ENCODE data around the gene UGT1A3. TPM values are rescaled to one million over a fixed set of nuclear protein-coding genes. Genes with fewer than 3 reads are reported as not detected.

UGT1A3 gene
- total RNA-seq, 6 experiments from 2014 or later: not detected

DNA sequence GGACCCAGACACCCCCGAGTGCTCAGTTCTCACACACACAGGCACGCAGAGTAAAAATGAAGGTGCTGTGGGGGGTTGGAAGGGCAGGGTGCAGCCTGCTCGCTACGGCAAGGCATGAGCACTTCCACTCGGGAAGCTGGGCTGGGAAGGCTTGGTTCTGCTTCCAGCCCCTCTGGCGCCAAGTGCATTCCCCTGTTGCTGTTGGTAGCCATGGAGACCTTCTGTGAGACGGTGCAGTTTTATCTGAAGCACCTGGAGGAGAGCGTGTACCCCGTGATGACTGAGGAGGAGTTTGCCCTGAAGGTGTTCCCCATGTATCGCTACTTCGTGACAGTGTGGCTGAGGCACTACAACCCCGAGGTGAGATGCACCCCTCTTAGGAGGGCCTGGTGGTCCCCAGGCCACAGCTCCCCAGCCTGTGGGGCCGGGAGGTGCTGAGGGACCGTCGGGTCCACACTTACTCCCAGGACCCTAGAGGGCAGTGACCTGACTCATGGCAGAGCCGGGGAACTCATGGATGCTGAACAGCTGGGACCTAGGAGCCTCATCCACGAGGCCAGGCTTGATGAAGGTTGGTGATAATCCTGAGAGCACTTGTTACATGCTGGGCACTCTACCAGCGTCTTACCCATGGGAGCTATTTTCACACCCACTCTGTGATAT is 64.8 kb downstream of the UGT1A3 start:
- no peaks in the 10 kb centered on the region; the same call in 1 of the 2 replicates for H3K36me3 Mint-ChIP-seq (ENCODE audit: low read depth)
- H3K27ac Mint-ChIP-seq: no peak overlapping the region
- TF ChIP-seq, protein P1, sequence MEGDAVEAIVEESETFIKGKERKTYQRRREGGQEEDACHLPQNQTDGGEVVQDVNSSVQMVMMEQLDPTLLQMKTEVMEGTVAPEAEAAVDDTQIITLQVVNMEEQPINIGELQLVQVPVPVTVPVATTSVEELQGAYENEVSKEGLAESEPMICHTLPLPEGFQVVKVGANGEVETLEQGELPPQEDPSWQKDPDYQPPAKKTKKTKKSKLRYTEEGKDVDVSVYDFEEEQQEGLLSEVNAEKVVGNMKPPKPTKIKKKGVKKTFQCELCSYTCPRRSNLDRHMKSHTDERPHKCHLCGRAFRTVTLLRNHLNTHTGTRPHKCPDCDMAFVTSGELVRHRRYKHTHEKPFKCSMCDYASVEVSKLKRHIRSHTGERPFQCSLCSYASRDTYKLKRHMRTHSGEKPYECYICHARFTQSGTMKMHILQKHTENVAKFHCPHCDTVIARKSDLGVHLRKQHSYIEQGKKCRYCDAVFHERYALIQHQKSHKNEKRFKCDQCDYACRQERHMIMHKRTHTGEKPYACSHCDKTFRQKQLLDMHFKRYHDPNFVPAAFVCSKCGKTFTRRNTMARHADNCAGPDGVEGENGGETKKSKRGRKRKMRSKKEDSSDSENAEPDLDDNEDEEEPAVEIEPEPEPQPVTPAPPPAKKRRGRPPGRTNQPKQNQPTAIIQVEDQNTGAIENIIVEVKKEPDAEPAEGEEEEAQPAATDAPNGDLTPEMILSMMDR (IDR thresholded peaks at IDR 0.05): no peak
- no peak overlapping the region for H3K4me3 Mint-ChIP-seq
- H3K4me1 Mint-ChIP-seq (ENCODE audit: low read depth): no peaks in the 10 kb centered on the region
- peaks cover 5% of the 10 kb centered on the region for H3K27me3 Mint-ChIP-seq (ENCODE audit: insufficient read depth)
- peaks cover 28% of the 10 kb centered on the region for H3K9me3 Mint-ChIP-seq
- no peak for DNase-seq

GRCh38 chr2:233794128-233794658 is 65.4 kb downstream of the UGT1A3 start:
- Mint-ChIP-seq H3K27ac (no peak overlapping the region), H3K4me3 (no peak overlapping the region), H3K36me3 (ENCODE audit: low read depth) (no peaks in the 10 kb centered on the region; the same call in 1 of the 2 replicates), H3K4me1 (ENCODE audit: low read depth) (no peaks in the 10 kb centered on the region), H3K9me3 (peaks cover 24% of the 10 kb centered on the region), H3K27me3 (ENCODE audit: insufficient read depth) (peaks cover 5% of the 10 kb centered on the region)
- TF ChIP-seq, protein P1 (IDR thresholded peaks at IDR 0.05): no peak
- DNase-seq: no peak

GRCh38 chr2:233795735-233796171 is 66.9 kb downstream of the UGT1A3 start:
- no peaks in the 10 kb centered on the region for H3K4me1 Mint-ChIP-seq (ENCODE audit: low read depth)
- peaks cover 5% of the 10 kb centered on the region for H3K27me3 Mint-ChIP-seq (ENCODE audit: insufficient read depth)
- DNase-seq: no peak
- peaks cover 19% of the 10 kb centered on the region for H3K9me3 Mint-ChIP-seq
- H3K27ac Mint-ChIP-seq: no peak overlapping the region
- TF ChIP-seq, protein P1 (IDR thresholded peaks at IDR 0.05): no peak
- no peak overlapping the region for H3K4me3 Mint-ChIP-seq
- H3K36me3 Mint-ChIP-seq (ENCODE audit: low read depth): no peaks in the 10 kb centered on the region; the same call in 1 of the 2 replicates

GRCh38 chr2:233796254-233796653 is 67.4 kb downstream of the UGT1A3 start:
- Mint-ChIP-seq H3K4me1 (ENCODE audit: low read depth) (no peaks in the 10 kb centered on the region), H3K36me3 (ENCODE audit: low read depth) (no peaks in the 10 kb centered on the region; the same call in 1 of the 2 replicates), H3K27me3 (ENCODE audit: insufficient read depth) (peaks cover 5% of the 10 kb centered on the region), H3K9me3 (peaks cover 14% of the 10 kb centered on the region), H3K27ac (no peak overlapping the region), H3K4me3 (no peak overlapping the region)
- no peak for DNase-seq
- TF ChIP-seq, protein P1 (IDR thresholded peaks at IDR 0.05): no peak

GRCh38 chr2:233798335-233799086 is 69.7 kb downstream of the UGT1A3 start:
- DNase-seq: no peak
- H3K4me1 Mint-ChIP-seq (ENCODE audit: low read depth): no peaks in the 10 kb centered on the region

More at GRCh38 chr2:233798335-233799086, 69.7 kb downstream of the UGT1A3 start:
- Mint-ChIP-seq H3K27me3 (ENCODE audit: insufficient read depth) (peaks cover 4% of the 10 kb centered on the region), H3K36me3 (ENCODE audit: low read depth) (no peaks in the 10 kb centered on the region; the same call in 1 of the 2 replicates), H3K27ac (no peak overlapping the region), H3K9me3 (peaks cover 4% of the 10 kb centered on the region), H3K4me3 (no peak overlapping the region)
- TF ChIP-seq, protein P1 (IDR thresholded peaks at IDR 0.05): no peak

All from HFFc6 (cell line).